SU-DHL-6 (cell line): ENCODE results near the gene TUBB3.

Experiments
- CTCF ChIP-seq: fragments of 200-600 bp; sonication (generic); IDR thresholded peaks from one replicate; pipeline ENCODE4 v1.5.1; 2017; ENCODE audit warnings: antibody characterized with exemption, mild to moderate bottlenecking, low read length, moderate library complexity; ENCODE audit not compliant: insufficient read depth, poor library complexity, severe bottlenecking
- EZH2phosphoT487 ChIP-seq: fragments of 200-600 bp; sonication (generic), shearing (Covaris generic); conservative IDR thresholded peaks from 2 replicates; pipeline ENCODE4 v1.6.1; 2018; ENCODE audit warnings: mild to moderate bottlenecking, antibody characterized with exemption, low read length, moderate library complexity, mixed read lengths

DNA sequence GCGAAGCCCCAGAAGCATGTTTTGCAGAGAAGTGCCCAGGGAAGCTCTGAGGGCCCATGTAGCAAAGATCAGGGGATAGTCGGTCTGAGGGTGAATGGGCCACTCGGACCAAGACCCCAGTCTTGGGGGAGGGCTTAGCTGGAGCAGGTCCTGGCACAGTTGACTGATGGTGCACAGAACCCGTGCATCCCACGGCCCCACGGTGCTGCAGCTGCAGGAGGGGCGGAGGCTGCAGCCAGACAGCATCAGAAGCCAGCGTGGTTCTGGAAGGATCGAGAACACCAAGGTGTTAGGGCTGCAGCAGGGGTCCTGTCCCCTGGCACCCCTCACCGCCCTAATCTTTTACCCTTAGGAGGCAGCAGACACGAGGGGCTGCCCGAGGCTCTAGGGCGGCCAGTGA lies 11.0 kb upstream of the TUBB3 start:
- TF ChIP-seq EZH2phosphoT487 = no peak
- no peak for TF ChIP-seq CTCF
